ENCODE results near the gene TEX13C. TPM values are rescaled to one million over a fixed set of nuclear protein-coding genes. Genes with fewer than 3 reads are reported as not detected.
A peak's percentile ranks its signal among the peaks of the same experiment; 100 is the strongest.
"Not testable (repeated sequence)": the region's sequence is repeated elsewhere in the genome, so short reads cannot be mapped to it uniquely, and the experiment has no call there.

Gene TEX13C
- total RNA-seq: not detected

GRCh38 chrX:125319646-125320521, at the start of gene TEX13C:
Gene TEX13C (plus strand): TSS chrX:125319871. CDS start chrX:125320120, 249 bp downstream.
- no peaks in the 10 kb centered on the region for H3K36me3 Mint-ChIP-seq
- H3K27me3 Mint-ChIP-seq: peaks cover 3% of the 10 kb centered on the region
- no peak for ATAC-seq (ENCODE audit: low read depth)
- H3K9me3 Mint-ChIP-seq: no peaks in the 10 kb centered on the region
- H3K4me1 Mint-ChIP-seq: no peaks in the 10 kb centered on the region
- H3K4me3 Mint-ChIP-seq: no peak within 1 kb of the TSS
- DNase-seq: no peak
- no peak within 1 kb of the TSS for H3K27ac Mint-ChIP-seq
- POLR2A ChIA-PET: no interaction called here

DNA sequence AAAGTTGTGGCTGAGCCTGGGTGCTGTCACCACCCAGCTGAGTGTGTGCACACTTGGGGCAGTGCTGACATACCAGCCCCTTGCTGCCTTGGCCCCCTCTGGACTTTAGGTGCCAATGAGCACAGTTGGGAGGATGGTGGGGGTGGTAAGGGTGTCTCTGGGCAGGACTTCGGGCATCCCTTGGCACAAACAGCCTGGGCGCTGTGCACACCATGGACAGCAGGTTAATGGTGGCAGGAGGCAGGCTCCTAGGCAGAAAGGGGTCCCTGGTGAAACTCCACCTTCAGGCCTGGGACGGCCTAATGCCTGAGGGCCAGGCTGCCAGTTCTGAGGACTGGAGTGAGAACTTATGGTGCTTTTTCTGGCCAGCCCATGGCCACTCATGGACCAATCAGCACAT, 32.4 kb upstream of the TEX13C start:
- Mint-ChIP-seq H3K27me3 (no peaks in the 10 kb centered on the region), H3K9me3 (no peaks in the 10 kb centered on the region), H3K4me1 (no peaks in the 10 kb centered on the region), H3K36me3 (no peaks in the 10 kb centered on the region), H3K4me3 (no peak overlapping the region), H3K27ac (no peak overlapping the region)
- DNase-seq (no peak), ATAC-seq (ENCODE audit: low read depth) (no peak)
- POLR2A ChIA-PET: no interaction called here

DNA sequence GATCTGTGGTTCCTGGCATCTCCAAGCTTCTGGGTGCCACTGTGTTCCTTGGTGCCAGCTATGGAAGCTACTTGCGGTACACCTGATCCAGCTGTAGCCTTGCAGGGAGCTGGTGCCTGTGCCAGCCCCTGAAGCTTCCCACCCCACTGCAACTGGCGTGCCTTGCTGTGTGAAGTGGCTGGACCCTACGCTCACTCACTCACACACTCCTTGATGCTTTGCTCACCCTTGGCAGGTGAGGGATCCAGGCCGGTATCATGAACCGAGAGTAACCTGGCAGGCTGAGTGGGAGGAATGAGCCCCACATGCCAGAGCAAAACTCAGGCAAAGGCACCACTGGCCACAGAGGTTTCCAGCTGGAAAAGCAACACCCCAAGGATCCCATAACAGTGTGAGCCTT, 31.3 kb upstream of the TEX13C start:
- Mint-ChIP-seq H3K27ac (no peak overlapping the region), H3K9me3 (peaks cover 1% of the 10 kb centered on the region), H3K4me3 (no peak overlapping the region), H3K4me1 (no peaks in the 10 kb centered on the region), H3K27me3 (no peaks in the 10 kb centered on the region), H3K36me3 (no peaks in the 10 kb centered on the region)
- no peak for ATAC-seq (ENCODE audit: low read depth)
- no peak for DNase-seq
- POLR2A ChIA-PET: no interaction called here

- no peak overlapping the region for H3K4me3 Mint-ChIP-seq
- H3K27ac Mint-ChIP-seq: no peak overlapping the region
- H3K36me3 Mint-ChIP-seq: no peaks in the 10 kb centered on the region
- H3K27me3 Mint-ChIP-seq: no peaks in the 10 kb centered on the region
- peaks cover 4% of the 10 kb centered on the region for H3K9me3 Mint-ChIP-seq
- POLR2A ChIA-PET: no interaction called here
- ATAC-seq (ENCODE audit: low read depth) (no peak), DNase-seq (no peak)
- peaks cover 4% of the 10 kb centered on the region for H3K4me1 Mint-ChIP-seq
These were observed 30.5 kb upstream of the TEX13C start for GRCh38 chrX:125289209-125289608.

- Mint-ChIP-seq H3K36me3 (no peaks in the 10 kb centered on the region), H3K9me3 (peaks cover 4% of the 10 kb centered on the region), H3K27me3 (no peaks in the 10 kb centered on the region), H3K4me1 (peaks cover 10% of the 10 kb centered on the region), H3K27ac (no peak overlapping the region), H3K4me3 (no peak overlapping the region)
- ATAC-seq (ENCODE audit: low read depth): no peak
- DNase-seq: no peak
- POLR2A ChIA-PET: no interaction called here
These were observed 29.8 kb upstream of the TEX13C start for GRCh38 chrX:125289920-125290319.

DNA sequence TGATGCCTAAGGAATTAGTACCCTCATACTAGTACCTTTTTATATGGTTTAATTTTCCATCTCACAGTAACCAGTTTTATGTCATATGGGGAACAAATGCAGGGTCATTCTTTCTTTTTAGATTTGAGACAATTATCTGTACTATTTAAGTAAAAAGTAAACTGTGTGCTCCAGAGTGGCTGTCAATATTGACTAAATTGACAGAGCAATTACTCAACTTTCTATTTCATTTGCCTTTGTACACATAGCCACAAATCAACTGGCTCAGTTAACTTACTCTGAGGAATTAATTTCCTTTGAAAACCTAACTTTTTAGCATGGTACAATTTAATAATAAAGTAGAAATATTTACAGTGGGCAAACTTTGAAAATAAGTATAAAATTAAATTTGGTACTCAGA, 28.5 kb upstream of the TEX13C start:
- POLR2A ChIA-PET: no interaction called here
- no peaks in the 10 kb centered on the region for H3K27me3 Mint-ChIP-seq
- DNase-seq: no peak
- no peak overlapping the region for H3K4me3 Mint-ChIP-seq
- no peak overlapping the region for H3K27ac Mint-ChIP-seq
- H3K9me3 Mint-ChIP-seq: peaks cover 4% of the 10 kb centered on the region
- H3K4me1 Mint-ChIP-seq: peaks cover 15% of the 10 kb centered on the region
- H3K36me3 Mint-ChIP-seq: no peaks in the 10 kb centered on the region
- ATAC-seq (ENCODE audit: low read depth): no peak

- POLR2A ChIA-PET: no interaction called here
- H3K27me3 Mint-ChIP-seq: no peaks in the 10 kb centered on the region
- peaks cover 15% of the 10 kb centered on the region for H3K4me1 Mint-ChIP-seq
- H3K4me3 Mint-ChIP-seq: no peak overlapping the region
- no peak for ATAC-seq (ENCODE audit: low read depth)
- DNase-seq: no peak
- no peaks in the 10 kb centered on the region for H3K36me3 Mint-ChIP-seq
- peaks cover 4% of the 10 kb centered on the region for H3K9me3 Mint-ChIP-seq
- H3K27ac Mint-ChIP-seq: no peak overlapping the region
These were observed 25.6 kb upstream of the TEX13C start for GRCh38 chrX:125293850-125294780.

DNA sequence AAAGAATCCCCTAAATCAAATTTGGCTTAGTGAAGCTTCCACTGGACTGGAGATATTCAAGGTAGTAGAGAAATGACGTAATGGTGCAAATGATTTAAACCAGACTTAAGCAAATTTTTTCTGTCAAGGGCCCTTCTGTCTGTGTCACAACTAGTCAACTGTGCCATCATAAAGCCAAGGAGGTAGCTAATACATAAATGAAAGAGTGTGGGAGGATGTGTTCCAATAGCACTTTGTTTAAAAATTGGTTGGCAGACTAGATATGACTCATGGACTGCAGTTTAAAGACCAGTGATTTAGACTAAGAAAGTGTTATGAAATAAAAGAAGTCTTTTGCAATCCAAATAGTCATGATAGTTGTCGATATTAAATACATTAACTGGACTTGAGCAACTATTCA, 24.3 kb upstream of the TEX13C start:
- H3K27ac Mint-ChIP-seq: no peak overlapping the region
- H3K36me3 Mint-ChIP-seq: no peaks in the 10 kb centered on the region
- POLR2A ChIA-PET: no interaction called here
- peaks cover 4% of the 10 kb centered on the region for H3K9me3 Mint-ChIP-seq
- no peaks in the 10 kb centered on the region for H3K27me3 Mint-ChIP-seq
- H3K4me3 Mint-ChIP-seq: peak overlapping the region; percentile 0
- no peak for DNase-seq
- no peak for ATAC-seq (ENCODE audit: low read depth)
- peaks cover 15% of the 10 kb centered on the region for H3K4me1 Mint-ChIP-seq

DNA sequence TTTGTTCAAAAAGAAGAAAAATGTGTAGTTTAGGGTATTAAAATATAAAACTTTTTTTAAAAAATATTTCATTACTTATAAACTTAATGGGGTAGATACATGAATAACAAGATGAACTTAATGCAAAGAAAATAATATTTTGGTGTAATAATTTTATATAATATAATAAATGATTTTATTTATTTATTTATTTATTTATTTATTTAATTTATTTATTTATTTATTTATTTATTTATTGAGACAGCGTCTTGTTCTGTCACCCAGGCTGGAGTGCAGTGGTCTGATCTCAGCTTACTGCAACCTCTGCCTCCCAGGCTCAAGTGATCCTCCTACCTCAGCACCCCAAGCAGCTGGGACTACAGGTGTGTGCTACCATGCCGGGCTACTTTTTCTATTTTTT, 20.8 kb upstream of the TEX13C start:
- ATAC-seq (ENCODE audit: low read depth) (no peak), DNase-seq (no peak)
- no peaks in the 10 kb centered on the region for H3K36me3 Mint-ChIP-seq
- POLR2A ChIA-PET: no interaction called here
- H3K27ac Mint-ChIP-seq: no peak overlapping the region
- no peak overlapping the region for H3K4me3 Mint-ChIP-seq
- H3K9me3 Mint-ChIP-seq: peaks cover under 1% of the 10 kb centered on the region
- H3K27me3 Mint-ChIP-seq: no peaks in the 10 kb centered on the region
- H3K4me1 Mint-ChIP-seq: peaks cover 13% of the 10 kb centered on the region

- POLR2A ChIA-PET: no interaction called here
- no peaks in the 10 kb centered on the region for H3K9me3 Mint-ChIP-seq
These were observed 13.3 kb upstream of the TEX13C start for GRCh38 chrX:125306335-125306866.

GRCh38 chrX:125308653-125309052, 11.0 kb upstream of the TEX13C start:
- Mint-ChIP-seq H3K4me3 (no peak overlapping the region), H3K36me3 (no peaks in the 10 kb centered on the region), H3K4me1 (no peaks in the 10 kb centered on the region), H3K27ac (no peak overlapping the region), H3K9me3 (no peaks in the 10 kb centered on the region), H3K27me3 (peaks cover 3% of the 10 kb centered on the region)
- POLR2A ChIA-PET: no interaction called here
- no peak for DNase-seq
- ATAC-seq (ENCODE audit: low read depth): no peak

More at GRCh38 chrX:125306335-125306866, 13.3 kb upstream of the TEX13C start:
- Mint-ChIP-seq H3K36me3 (no peaks in the 10 kb centered on the region), H3K27ac (no peak overlapping the region), H3K4me1 (no peaks in the 10 kb centered on the region), H3K4me3 (no peak overlapping the region), H3K27me3 (peaks cover 3% of the 10 kb centered on the region)
- no peak for ATAC-seq (ENCODE audit: low read depth)
- DNase-seq: no peak

DNA sequence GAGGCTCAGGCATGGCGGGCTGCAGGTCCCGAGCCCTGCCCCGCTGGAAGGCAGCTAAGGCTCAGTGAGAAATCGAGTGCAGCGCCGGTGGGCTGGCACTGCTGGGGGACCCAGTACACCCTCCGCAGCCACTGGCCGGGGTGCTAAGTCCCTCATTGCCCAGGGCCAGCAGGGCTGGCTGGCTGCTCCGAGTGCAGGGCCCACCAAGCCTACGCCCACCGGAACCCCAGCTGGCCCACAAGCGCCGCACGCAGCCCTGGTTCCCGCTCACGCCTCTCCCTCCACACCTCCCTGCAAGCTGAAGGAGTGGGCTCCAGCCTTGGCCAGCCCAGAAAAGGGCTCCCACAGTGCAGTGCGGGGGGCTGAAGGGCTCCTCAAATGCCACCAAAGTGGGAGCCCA, 505 bp upstream of the TEX13C start:
- H3K36me3 Mint-ChIP-seq; H3K4me3 Mint-ChIP-seq; H3K9me3 Mint-ChIP-seq; H3K27me3 Mint-ChIP-seq; POLR2A ChIA-PET; ATAC-seq (ENCODE audit: low read depth); H3K27ac Mint-ChIP-seq; H3K4me1 Mint-ChIP-seq; DNase-seq: not testable (repeated sequence)

GRCh38 chrX:125322431-125322830, 2.8 kb downstream of the TEX13C start:
- H3K9me3 Mint-ChIP-seq: no peaks in the 10 kb centered on the region
- POLR2A ChIA-PET: no interaction called here
- no peaks in the 10 kb centered on the region for H3K36me3 Mint-ChIP-seq
- H3K4me1 Mint-ChIP-seq: no peaks in the 10 kb centered on the region
- no peak for ATAC-seq (ENCODE audit: low read depth)
- H3K27me3 Mint-ChIP-seq: peaks cover 3% of the 10 kb centered on the region
- H3K4me3 Mint-ChIP-seq: no peak overlapping the region
- H3K27ac Mint-ChIP-seq: no peak overlapping the region
- DNase-seq: no peak

Measured in activated naive CD8-positive, alpha-beta T cell treated with anti-CD3 and anti-CD28 coated beads, Interleukin-2, amount 10 ng/mL, durations not matched to agents 7 days and 5 days (primary cell).